Cerebellar cortex (tissue), 1 donor: ENCODE data around the gene GALE.
"Not testable (repeated sequence)": the region's sequence is repeated elsewhere in the genome, so short reads cannot be mapped to it uniquely, and the experiment has no call there.

Experiments
- DNase-seq: peaks from one replicate; pipeline ENCODE4 v3.0.0-alpha.2; 2015; ENCODE audit warnings: low spot score

The GALE gene

DNA sequence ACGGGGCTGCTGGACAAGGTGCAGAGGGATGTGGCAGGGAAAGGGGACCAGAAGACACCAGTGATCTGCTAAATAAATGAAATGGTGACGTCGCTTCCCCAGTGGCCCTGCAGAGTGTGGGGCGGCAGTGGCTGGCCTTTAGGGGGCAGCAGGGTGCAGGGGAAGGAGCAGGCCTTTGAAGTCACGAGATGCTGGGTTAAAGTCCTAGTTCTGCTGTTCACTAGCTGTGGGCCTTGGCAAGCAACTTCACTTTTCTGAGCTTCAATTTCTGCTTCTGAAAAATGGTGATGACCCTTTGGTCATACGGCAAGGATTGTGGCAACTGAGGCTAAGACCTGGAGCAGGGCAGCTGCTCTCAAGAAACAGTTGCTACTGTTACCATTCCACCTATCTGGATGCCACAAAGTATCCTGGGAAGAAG lies 9.2 kb upstream of the GALE start:
- DNase-seq = peak; percentile 60

DNA sequence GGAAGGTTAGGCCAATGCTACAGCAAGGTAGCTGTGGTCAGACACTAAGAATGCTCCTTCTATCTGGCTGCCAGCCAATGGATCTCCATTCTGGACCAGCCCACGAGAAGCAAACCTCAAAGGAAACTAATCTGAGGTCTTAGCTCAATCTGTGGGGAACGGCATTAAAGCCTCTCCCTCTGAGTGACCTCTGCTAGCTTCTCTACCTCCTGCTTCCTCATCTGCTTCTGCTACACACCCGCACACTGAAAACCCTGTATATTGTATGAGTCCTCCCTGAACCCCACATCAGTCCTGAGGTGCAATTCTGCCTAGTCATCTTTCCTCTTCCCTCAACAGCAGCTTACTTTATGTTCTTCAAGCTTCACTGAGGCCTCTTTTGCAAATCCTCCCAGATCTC lies 6.9 kb upstream of the GALE start:
- no peak for DNase-seq

DNA sequence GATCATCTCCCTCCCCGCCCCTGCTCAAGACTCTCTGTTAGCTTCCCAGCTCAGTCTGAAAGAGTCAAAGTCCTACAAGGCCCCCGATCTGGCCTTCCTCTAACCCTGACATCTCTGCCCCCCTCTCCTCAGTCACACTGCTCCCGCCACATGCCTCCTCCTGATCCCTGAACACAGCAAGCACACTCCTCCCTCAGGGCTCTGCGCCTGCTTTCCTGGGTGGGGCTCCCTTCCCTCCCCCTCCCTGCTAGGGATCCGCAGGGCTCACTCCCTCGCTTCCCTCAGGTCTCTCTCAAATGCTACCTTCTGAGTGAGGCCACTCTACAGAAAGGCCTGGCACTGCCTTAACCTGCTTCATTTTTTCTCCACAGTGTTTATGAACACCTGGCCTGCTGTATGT lies 5.7 kb upstream of the GALE start:
- DNase-seq = no peak

DNA sequence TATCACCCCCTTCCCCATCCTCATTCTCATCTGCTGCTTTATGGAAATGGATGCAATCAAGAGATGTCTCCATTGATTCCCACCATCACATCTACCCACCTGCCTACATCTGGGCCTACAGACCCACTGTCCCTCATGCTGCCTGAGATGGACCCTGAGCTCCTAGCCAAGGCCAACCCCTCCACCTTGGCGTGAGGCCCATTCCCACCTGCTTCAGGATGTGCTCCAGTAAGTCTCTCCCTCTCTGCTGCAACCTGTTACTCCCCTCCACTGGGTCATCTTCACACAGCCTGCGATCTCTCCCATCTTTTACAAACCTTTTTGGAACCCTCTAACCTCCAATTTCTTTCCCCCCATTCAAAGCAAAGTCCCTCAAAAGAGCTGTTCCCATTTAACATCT lies 4.5 kb upstream of the GALE start:
- DNase-seq = no peak

DNA sequence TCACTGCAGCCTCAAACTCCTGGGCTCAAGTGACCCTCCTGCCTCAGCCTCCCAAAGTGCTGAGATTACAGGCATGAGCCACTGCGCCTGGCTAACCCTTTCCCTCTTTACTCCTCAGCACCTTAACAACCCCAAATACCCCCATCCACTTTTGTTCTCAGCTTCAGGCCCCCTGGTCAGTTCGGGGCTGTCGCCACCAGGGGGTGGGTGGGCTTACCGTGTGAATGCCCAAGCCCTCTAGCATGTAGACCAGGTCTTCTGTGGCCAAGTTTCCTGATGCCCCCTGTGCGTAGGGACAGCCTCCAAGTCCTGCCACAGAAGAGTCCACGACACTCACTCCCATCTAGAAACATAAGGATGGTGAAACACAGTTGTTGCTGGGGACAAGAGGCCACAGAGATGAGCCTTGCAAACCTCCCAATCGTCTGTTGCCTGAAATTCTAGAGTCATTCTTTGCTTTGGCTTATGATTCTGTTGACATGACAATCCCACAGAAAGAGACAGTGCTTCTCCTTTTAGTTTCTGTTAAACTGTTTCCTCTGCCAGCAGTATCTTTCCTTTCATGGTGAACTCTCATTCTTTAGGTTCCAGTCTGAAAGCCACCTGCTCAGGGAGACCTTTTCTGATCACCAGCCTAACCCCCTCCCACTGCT lies 3.8 kb upstream of the GALE start:
- DNase-seq = no peak

DNA sequence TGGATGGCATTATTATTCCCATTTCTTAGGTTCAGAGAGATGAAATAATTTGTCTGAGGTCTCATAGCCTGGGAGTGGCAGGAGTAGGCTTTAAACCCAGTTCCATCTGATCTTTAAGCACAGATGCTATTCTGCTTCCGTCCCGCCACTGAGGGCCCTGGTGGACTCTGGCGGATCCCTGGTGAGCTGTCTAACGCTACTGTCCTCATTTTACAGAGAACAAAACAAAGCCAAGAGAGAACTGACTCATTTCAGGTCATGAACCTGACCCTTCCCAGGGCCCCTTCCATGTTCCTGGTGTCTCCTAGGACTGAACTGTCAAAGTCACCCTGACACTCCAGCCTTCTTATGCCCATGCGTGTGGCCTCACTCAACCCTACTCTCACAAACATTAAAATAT lies 3.1 kb upstream of the GALE start:
- DNase-seq = no peak

DNA sequence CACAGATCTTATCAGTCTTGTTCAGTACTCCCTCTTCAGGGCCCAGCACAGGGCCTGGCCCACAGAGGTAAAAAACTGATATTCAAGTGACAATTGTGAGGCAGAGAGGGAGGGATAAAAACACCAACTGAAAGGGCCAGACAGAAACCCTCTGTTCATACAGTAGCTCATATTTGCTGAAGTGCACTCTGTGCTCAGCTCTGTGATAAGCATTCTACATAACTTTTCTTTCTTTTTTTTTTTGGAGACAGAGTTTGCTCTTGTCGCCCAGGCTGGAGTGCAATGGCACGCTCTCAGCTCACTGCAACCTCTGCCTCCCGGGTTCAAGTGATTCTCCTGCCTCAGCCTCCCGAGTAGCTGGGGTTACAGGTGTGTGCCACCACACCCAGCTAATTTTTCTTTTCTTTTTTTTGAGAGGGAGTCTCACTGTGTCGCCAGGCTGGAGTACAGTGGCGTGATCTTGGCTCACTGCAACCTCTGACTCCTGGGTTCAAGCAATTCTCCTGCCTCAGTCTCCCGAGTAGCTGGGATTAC lies 2.3 kb upstream of the GALE start:
- not testable (repeated sequence) for DNase-seq

DNA sequence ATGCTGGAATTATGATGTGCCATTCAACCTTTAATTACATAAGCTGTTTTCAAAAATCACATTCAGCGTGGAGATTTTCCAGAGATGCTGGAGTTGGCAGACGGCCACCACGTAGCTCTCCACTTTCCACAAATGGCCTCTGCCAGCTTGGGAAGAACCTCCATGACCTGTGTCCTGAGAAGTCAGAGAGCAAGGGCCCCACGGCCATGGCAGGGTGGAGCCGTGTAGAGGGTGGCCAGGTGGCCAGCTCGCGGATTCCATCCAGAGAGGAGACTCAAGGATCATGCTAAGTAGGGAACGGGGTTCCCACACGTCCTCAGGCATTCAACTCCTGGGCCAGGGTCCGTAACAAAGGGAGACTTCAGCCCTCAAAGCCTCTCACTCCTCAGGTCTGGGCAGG lies 1.3 kb upstream of the GALE start:
- no peak for DNase-seq

DNA sequence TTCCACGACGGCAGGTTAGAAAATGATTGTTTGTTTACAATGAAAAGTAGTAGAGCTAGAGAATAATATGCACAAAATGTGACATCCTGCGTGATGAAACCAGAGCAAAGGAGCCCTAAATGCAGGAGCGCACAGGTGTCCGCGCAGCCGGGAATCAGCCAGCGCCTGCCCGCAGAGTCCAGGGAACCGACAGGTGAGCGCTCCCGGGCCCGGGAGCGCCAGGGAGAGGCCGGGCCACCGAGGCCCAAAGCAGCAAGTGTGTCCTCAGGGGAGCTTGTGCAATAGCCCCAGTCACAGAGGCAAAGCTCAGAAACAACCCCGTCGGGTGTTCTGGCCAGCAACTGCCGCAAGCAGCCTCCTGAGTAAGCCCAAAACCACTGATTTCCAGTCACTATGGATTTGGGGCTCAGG lies 789 bp upstream of the GALE start:
- no peak for DNase-seq

DNA sequence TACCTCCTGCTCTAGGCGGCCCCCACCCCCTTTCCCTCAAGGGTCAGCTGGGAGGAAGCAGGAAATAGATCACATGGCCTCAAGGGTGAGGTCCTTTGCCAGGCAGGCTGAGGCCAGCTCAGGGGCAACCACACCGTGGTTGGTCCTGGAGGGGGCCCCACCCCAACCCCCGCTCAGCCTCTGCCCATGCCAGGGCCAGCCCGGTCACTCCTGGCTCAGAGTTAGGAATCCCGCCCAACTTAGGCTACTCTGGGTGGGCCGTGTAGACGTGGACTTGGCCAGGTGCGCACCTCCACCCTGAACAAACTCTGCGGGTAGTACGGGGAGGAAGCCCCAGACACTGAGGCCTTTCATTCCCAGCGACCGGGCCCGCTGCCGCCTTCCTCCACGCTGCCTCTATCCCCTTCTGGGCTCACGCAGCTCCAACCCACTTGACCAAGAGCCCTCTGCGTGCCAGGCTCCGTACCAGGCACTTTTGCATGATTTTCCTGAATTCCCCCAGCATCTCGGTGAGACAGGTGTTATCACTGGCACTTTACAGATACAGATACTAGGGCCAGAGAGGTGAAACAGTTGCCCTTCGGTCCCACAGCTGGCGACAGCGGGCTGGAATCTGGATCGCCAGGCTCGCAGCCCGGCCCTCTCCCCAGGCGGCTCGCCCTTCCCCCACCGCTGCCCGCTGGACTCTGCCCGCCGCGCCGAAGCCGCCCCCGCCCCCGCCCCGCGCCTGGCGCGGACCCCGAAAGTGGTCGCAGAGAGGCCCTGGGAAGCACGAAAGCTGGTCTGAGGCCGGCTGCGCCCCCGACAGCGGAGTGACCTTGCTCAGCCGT lies 769 bp downstream of the GALE start:
- no peak for DNase-seq

DNA sequence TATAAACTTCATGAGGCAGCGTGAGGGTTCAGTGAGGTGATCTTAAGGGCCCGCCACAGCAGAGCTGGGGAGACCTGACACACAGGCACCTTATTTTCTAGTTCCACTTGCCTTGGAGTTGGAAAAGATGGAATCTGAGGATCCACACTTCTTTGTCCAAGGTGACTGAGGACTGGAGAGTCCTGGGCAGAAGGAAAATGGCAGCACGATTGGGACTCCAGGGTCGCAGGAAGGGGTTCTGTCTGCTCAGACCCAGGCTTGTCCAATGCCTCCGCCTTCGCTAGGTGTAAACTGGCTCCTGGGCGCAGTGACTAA lies 1.3 kb downstream of the GALE start:
- no peak for DNase-seq

DNA sequence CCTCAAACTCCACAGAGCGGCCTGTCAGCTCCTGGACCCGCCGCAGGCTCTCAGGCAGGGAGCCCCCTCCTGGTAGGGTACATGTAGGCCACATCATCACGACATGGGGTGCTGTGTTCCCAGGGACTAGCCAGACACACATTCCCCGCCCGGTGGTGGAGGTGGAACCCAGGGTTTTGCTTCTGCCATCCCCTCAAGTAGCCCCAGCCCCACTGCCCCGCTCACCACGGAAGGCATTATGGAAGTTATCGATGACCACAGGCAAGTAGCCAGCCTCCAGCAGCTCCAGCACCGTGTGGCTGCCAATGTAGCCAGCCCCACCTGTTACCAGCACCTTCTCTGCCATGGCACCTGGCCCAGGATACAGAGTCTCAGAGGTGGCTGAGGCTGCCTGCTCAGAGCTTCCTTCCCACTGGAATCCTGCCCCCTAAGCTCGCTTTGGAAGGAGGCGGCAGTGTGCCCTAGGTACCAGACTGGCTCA lies 1.9 kb downstream of the GALE start:
- no peak for DNase-seq

DNA sequence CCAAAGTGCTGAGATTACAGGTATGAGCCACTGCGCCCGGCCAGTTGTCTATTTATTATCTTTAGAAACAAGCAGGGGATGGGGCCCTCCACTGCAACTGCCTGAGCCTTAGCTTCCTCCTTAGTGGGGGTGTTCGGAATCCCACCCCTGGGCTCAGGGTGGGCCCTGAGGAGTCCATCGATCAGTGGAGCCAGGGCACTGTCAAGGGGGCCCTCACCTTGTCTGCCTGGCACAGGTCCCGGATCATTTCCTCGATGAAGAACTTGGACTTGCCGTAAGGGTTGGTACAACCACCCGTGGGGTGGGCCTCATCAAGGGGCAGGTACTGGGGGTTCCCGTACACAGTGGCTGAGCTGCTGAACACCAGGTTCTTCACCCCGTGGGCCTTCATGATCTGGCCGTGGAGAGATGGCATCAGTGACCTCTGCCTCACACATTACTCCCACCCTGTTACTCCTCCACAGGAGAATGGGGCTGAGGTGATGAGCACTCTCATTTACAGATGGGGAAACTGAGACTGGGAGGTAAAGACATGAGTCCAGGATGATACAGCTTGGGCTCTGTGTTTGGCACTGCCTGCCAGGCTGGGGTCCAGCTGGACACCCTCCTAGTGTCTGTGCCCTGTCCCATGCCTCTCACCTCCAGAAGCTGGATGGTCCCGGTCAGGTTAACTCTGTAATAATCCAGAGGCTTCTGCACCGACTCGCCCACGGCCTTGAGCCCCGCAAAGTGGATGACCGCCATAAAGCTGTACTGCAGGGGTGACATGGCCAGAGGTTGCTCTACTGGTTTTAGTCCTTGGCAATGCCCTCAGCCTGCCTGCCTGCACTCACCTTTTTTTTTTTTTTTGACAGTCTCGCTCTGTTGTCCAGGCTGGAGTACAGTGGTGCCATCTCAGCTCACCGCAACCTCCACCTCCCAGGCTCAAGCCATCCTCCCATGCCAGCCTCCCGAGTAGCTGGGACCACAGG lies 2.8 kb downstream of the GALE start:
- no peak for DNase-seq

DNA sequence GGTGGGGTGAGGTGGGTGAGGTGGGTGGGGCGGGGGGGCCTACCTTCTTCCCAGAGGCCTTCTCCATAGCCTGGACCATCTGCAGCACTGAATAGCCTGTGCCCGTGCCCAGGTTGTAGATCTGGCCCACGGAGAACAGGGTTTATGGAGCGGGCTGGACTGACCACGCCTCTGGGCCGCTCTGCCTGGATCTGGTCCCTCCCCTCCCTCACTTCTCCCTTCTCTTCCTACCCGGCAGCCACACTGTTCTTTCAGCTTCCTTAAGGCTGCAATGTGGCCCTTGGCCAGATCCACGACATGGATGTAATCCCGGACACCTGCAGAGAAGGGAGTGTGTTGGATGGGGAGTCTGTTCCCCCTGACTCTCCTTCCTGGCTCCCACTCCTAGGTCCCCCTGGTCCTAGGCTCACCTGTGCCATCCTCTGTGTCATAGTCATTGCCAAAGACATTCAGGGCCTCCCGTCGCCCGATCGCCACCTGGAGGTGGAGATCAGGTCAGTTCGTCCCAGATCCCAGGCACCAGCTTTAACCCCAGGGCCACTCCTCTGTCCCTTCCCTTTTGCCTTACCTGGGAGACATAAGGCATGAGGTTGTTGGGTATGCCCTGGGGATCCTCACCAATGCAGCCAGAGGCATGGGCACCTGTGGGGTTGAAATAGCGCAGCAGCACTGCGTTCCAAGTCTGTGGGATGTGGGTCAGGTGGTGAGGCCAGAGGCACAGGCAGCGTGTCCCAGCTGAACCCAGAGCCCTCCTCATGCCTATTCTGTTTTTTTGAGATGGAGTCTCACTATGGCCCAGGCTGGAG lies 3.9 kb downstream of the GALE start:
- DNase-seq = peak; percentile 35

DNA sequence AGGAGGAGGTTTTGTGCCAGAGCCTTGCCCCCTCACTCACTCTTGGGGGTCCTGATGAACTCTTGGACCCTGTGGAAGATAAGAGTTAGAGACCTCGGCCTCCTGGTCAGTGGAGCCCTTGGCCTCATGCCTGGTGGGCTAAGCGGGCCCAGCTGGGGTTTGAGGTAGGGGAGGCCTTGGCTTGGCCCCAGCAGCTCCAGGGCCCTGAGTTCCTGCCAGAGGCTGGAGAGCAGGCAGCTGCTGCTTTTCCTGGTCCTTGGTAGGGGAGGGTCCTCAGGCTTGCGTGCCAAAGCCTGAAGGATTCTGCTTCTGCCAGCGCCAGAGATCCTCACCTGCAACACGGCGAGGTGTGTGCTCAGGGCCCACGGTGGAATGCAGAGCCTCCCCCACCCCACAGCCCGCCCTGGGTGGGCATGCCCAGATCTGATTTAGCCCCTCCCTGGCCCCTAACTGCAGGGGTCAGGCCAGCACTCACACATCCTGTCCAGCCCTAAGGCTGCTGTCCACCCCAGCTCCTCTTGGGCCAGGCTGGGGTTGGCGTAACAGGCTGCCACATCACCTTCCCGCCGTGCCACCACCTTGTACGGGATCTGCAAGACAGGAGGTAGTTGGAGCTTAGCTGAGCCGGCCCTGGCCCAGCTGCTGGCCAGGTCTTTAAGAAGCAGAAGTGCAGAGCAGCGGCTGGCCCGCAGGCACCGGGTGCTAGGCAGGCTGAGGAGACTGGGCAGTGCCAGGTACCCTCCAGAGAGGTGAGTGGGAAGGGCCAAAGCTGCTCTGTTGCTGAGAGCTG lies 4.7 kb downstream of the GALE start:
- DNase-seq = no peak

DNA sequence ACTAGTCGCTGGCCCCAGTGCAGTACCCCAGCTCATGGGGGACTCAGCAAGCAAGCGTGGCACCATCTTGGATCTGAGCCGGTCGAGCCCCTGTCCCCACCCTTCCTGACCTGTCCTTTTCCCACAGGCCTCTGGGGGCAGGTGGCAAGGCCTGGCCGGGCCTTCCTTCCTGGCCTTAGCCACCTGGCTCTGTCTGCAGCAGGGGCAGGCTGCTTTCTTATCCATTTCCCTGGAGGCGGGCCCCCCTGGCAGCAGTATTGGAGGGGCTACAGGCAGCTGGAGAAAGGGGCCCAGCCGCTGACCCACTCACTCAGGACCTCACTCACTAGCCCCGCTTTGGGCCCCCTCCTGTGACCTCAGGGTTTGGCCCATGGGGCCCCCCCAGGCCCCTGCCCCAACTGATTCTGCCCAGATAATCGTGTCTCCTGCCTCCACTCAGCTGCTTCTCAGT lies 5.8 kb downstream of the GALE start:
- not testable (repeated sequence) for DNase-seq

DNA sequence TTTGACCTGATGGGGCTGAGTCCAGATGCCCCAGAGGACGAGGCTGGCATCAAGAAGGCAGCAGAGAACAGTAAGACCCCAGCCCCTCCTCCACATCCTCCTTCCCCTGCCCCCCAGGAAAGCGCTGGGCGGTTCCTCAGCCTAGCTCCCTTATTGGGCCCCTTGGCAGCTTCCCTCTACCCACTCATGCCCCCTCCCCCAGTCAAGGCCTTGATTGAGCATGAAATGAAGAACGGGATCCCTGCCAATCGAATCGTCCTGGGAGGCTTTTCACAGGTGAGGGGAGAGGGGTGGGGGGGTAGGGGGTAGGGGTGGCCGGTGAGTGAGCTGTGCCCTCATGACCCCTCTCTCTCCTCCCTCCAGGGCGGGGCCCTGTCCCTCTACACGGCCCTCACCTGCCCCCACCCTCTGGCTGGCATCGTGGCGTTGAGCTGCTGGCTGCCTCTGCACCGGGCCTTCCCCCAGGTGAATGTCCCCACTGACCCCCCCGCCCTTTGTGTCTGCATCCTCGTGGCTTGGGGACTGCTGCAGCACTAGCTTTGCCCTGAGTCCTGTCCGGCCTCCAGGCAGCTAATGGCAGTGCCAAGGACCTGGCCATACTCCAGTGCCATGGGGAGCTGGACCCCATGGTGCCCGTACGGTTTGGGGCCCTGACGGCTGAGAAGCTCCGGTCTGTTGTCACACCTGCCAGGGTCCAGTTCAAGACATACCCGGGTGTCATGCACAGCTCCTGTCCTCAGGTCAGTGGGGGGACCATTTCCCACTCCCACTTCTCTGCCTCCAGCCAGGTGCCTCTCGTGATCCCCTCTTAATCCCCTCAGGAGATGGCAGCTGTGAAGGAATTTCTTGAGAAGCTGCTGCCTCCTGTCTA lies 6.5 kb downstream of the GALE start:
- no peak for DNase-seq

DNA sequence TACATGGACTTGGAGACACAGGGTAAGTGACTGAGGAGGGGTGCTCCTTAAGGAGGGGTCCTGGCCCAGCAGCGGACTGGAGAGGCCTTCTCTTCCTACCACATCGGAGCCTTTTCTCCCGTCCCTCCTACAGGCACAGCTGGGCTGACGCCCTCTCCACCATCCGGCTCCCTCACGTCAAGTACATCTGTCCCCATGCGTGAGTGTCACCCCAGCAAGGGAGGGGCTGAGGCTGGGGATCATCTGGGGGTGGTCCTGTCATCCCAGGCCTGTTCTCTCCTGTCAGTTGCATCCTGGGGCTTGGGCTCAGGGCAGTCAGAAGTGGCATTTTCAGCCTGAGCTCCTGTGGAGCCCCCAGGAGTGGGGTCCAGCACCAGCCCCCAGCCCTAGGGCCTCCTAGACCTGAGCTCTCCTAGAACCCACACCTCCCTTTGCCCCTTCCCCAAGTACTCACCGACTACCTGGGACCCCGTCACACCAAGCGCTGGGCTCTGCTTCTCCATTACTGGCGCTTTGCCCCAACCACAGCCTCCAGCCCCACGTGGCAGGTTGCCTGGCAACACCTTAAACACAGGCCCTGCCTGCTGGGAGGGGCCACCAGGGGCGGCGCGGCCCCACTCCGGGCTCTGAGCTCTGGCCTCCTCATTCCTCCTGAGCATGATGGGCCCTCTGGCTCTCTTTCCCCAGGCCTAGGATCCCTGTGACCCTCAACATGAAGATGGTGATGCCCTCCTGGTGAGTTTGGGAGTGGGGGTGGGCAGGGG lies 7.4 kb downstream of the GALE start:
- peak; percentile 46 for DNase-seq
